GM19351 (cell line): ENCODE data around the gene ZNF764.
"Not testable (repeated sequence)": the region's sequence is repeated elsewhere in the genome, so short reads cannot be mapped to it uniquely, and the experiment has no call there.

Source experiments
- ATAC-seq: cut with Tn5 transposase; IDR thresholded peaks from one replicate; pipeline ENCODE4 v1.9.1; 2021; ENCODE audit warnings: mild to moderate bottlenecking, moderate library complexity; ENCODE audit not compliant: unreplicated experiment

Gene ZNF764

DNA sequence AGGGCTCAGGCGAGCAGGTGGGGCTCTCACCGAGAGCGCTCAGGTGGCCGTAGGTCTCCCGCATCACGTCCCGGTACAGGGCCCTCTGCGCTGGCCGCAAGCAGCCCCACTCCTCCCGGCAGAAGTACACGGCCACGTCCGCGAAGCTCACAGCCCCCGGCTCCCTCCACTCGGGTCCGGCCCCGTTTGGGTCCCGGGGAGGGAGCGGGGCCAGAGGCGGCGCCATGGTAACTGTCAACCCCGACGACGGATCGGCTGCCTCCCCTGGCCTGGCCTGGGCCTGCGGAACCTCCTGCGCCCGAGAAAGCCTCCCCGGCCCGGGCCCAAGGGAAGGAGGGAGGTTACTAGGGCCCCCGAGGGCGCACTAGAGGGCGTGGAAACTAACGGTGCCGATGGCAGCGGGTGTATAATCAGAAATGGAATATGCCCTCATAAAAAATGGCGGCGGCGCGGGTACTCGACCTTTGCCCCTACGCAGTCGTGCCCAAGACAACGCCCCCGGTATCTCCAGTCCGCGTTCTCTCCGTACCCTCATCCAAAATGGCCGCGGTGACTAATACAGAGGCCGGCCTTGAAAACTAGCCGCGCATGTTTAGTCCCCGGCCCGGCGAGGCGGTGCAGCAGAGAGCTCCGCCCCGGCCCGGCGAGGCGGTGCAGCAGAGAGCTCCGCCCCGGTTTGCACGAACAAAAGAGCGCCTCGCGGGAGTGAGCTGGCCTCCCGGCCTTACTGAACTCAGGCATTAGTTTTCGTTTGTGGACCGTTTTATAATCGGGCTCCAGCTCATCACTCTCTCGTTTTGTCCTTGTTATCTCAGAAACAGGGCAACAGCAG is at the start of gene ZNF764:
Gene ZNF764, minus strand, starts transcription at position 418 of the 832 bp plus-strand sequence. Its CDS starts 192 bp downstream, at position 226.
- peak; percentile 95 for ATAC-seq

DNA sequence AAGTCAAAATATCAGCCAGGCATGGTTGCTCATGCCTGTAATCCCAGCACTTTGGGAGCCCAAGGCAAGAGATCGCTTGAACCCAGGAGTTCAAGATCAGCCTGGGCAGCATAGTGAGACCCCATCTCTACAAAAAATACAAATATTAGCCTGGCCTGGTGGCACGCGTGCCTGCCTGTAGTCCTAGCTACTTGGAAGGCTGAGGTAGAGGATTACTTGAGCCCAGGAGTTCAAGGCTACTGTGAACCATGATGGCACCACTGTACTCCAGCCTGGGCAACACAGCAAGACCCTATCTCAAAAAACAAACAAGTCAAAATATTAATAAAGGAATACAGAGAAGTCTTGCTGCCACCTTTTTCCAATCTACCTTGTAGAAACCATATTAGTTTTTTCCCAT is 47.8 kb upstream of the ZNF764 start:
- ATAC-seq, result no peak

DNA sequence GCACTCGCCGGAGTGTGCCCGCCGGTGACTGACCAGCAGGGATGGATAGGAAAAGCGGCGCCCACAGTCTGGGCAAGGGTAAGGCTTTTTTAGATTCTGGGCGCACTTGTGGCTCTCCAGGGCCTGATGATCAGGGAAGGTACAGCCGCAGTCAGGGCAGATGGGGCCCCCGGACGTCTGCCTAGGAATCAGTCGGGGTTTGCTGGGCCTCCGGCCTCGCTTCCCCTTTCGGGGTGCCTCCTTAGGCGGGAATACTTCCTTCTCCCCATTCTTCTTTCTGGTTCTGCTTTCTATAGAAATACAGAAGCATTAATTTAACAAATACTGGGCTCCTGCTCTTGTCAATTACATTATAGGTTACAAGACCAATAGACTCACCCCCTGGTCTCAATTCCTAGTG is 47.0 kb upstream of the ZNF764 start:
- no peak for ATAC-seq

DNA sequence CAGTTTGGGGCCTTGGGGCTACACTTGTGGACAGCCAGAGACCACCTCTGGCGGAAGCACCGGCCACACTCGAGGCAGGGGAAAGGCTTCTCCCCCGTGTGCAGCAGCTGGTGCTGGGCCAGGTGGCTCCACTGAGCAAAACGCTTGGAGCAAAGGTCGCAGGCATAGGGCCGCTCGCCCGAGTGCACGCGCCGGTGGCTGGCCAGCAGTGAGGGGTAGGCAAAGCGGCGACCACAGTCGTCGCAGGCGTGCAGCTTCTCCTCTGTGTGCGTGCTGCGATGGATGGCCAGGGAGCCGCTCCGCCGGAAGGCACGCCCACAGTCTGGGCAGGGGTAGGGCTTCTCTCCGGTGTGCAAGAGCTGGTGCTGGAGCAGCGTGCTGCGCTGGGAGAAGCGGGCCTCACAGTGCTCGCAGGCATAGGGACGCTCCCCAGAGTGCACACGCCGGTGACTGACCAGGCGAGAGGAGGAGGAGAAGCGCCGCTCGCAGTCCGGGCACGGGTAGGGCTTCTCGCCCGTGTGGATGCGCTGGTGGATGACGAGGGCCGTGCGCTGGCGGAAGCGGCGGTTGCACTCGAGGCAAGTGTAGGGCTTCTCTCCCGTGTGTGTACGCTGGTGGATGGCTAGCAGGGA is 46.3 kb upstream of the ZNF764 start:
- no peak for ATAC-seq

DNA sequence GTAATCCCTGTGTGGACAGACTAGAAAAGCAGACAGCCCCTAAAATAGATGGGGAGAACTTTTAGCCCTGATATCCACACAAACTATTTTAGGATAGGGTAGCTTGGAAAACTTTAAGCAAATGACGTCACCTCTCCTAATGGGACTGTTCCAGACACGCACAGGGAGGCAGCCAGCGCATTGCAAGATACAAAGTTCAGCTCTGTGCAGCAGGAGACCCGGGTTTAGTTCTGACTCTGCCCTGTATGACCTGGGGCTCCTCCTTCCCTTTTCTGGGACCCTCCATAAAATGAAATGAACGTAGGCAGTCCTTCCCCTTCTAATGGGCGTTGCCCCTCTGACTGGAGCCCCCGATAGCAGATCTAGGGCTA is 45.8 kb upstream of the ZNF764 start:
- ATAC-seq, result no peak

DNA sequence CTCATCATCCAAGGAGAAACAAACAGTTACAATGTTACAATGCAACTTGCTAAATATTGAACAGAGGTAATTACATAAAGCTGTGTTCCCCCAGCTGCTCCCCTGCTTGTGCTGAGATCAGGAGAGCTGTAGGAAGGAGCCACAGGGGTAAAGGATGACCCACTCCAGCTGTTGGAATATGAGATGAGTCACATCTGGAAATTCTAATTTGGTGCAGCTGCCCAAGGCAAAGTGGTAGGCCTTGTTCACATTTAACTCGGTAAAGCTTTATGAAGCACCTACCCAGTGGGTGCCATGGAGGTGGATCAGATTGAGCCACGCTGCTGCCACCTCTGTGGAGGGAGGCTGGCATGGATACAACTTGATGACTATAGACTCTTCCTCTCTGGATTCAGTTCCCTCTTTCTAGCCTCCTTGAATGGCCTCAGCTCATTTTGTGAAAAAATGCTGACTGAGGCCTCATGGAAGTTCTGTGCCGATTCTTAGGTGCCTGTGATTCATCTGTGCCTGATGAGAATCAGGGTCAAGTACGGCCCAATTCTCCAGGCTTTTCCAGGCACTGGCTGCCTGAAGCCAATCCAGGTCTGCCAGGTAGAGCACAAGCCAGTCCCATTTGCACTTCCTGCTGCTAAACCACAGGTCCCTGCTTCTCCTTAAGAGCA is 44.6 kb upstream of the ZNF764 start:
- no peak for ATAC-seq

DNA sequence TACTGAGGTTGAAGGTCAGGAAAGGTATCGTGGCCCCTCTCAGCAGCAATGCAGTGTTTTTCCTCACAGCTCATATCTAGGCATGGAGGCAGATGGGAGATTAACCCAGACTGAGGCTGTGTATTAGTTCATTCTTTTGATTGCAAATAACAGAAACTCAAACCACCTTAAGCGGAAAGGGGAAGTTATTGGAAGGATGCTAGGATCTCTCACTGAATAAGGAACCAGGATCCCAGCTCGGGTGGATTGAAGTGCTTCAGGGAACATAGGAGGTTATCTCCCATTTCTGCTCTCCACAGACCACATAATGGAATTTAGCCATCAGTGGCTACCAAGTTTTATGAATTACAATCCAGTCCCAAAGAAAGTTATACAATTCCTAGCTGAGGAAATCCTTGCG is 43.8 kb upstream of the ZNF764 start:
- no peak for ATAC-seq

DNA sequence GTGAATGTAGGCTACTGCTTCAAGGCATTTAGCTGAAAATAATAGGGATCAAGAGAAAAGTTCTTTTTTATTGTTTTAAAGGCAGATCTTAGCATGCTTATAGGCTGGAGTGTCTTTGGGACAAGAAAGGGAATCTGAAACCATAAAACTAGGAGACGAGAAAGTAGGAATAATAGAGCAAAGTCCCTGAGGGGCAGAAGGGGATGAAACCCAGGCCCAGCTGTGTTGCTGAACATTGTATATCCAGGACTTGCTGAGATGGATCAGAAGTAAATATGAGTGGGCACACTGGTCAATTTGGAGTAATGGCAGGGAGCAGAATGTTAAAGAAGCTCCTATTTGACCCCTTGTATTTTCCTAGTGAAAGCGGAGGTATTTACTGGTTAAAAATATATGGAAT is 42.8 kb upstream of the ZNF764 start:
- ATAC-seq, result no peak

DNA sequence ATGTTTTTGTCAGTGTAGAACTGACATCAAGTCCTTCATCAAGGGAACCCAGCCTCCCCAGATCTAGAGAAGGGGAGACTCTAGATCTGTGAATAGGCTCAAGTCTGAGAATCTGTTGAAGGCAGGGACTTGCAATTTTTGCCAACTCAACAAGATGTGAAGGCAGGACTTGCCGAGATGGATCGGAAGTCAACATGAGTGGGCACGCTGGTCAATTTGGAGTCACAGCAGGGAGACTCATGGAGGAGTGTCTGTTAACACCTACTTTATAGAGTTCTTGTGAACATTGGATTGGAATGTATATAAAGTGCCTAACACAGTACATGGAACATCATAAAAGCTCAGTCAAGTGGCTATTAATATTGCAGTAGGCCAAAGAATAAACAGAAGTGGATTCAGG is 42.0 kb upstream of the ZNF764 start:
- no peak for ATAC-seq

DNA sequence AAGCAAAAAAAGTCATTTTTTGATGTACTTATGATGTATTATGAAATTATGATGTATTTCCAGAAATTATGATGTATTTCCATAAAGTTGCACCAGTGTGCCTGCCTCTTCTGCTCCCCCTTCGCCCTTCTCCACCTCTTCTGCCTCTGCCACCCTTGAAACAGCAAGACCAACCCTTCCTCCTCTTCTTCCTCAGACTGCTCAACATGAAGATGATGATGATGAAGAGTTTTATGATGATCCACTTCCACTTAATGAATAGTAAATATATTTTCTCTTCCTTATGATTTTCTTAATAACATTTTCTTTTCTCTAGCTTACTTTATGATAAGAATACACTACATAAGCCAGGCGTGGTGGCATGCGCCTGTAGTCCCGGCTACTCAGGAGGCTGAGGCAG is 34.7 kb upstream of the ZNF764 start:
- no peak for ATAC-seq

DNA sequence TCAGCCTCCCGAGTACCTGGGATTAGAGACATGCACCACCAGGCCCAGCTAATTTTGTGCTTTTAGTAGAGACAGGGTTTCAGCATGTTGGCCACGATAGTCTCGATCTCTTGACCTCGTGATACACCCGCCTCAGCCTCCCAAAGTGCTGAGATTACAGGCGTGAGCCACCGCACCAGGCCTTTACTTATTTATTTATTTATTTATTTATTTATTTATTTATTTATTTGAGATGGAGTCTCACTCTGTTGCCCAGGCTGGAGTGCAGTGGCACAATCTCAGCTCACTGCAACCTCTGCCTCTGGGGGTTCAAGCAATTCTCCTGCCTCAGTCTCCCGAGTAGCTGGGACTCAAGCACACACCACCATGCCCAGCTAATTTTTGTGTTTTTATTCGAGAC is 32.7 kb upstream of the ZNF764 start:
- ATAC-seq, result not testable (repeated sequence)

DNA sequence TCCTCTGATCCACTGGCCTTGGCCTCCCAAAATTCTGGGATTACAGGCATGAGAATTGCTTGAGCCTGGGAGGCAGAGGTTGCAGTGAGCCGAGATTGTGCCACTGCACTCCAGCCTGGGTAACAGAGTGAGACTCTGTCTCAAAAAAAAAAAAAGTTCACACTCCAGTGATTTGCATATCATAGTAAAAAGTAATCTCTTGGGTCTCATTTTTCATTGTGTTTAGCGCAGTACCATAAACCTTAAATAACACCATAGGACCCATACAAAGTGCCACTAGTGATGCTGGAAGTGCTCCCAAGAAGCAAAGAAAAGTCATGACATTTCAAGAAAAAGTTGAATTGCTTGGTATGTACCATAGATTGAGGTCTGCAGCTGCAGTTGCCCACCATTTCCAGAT is 31.4 kb upstream of the ZNF764 start:
- not testable (repeated sequence) for ATAC-seq

DNA sequence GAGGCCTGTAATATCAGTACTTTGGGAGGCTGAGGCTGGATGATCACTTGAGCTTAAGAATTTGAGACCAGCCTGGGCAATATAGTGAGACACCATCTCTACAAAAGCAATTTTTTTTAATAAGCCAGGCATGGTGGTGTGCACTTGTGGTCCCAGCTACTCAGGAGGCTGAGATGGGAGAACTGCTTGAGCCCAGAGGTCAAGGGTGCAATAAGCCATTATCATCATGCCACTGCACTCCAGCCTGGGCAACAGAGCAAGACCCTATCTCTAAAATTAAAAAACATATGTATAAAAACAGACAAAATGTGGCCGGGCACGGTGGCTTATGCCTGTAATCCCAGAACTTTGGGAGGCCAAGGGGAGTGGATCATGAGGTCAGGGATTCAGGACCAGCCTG is 30.5 kb upstream of the ZNF764 start:
- ATAC-seq, result no peak

DNA sequence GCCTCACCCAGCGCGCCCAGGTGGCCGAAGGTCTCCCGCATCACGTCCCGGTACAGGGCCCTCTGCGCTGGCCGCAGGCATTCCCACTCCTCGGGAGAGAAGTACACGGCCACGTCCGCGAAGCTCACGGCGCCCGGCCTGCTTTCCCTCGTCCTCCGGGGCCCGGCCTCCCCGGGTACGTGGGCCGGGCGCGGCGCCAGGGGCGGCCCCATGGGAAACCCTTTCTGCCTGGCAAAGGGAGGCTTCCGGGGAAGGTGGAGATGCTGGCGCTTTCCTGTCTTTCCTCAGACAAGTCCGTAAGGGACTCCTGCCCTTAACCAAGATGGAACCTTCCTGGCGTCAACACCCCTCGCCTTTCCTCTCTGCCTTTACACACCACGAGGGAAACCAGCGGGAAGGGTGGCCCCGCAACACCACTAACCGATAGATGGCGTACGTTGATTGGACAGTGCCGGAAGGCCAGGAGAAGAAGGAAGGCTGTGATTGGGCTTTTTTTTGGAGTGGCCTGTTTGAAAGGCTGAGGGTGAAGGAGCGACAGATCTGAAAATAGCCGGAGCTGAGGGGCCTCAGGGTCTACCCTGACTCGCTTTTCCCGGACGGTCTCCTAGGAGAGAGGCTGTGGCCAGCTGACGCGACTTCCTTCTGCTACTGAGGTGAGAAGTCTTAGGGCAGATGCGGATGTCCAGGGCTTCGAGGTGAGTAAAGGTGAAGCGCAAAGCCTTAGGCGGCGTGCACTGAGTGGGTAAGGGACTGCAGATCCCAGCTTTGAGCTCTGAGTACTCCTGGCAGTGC is 27.4 kb upstream of the ZNF764 start, which contains the start of gene ZNF785:
Gene ZNF785, minus strand, starts transcription at position 298 of the 792 bp plus-strand sequence. Its CDS starts 86 bp downstream, at position 212.
- ATAC-seq, result peak; percentile 88

DNA sequence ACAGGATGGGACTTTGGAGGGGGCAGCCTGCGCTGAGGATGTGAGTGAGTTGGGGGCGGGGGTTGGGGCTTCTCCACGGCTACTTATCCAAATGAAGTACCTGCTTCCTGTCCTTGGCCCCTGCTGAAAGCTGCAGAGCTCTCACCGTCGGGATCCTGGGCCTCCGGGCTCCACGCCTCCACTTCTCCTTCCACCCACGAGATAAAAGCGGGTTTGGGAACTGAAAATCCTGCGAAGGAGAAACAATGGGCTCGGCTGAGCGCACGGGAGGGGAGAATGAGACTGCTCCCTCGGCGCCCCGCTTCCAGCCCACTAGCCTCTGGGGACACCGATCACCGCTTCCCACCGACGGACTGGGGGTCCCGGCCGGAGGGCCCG is 26.8 kb upstream of the ZNF764 start:
- ATAC-seq, result peak; percentile 23

DNA sequence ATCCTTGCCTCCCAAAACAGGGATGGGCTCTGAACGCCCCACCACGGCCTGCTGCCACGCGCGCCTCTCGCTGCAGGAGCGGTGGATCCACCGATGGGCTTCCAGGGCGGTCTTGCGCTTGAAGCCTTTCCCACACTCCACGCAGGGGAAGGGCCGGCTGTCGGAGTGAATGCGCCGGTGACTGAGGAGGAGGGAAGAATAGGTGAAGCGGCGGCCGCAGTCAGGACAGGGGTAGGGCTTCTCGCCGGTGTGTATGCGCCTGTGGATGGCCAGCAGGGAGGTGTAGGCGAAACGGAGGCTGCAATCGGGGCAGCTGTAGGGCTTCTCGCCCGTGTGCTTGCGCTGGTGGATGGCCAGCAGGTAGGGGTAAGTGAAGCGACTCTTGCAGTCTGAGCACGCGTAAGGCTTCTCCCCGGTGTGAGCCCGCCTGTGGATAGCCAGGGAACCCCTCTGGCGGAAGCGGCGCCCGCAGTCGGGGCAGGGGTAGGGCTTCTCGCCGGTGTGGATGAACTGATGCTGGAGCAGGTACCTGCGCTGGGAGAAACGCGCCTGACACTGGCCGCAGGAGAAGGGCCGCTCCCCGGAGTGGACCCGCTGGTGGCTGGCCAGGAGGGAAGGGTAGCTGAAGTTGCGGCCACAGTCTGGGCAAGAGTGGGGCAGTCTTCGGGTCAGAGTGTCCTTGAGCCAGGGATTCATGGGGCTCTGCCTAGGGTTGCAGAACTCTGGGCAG is 24.6 kb upstream of the ZNF764 start:
- no peak for ATAC-seq

DNA sequence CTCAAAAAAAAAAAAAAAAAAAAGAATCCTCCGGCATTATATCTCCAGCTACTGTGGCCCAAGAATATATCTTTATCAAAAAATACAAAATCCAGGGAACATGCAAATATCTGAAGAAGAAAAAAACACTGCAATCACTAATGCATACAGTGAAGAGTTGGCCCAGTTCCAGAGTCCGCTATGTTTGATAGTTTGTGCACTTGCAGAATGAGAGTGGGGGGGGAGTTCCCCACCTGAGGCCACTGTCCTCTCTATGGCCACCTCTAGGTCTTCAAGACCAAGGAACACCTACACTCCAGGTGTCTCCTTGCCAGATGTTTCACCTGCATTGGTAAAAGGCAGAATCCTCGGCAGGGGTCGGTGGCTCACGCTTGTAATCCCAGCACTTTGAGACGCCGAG is 23.3 kb upstream of the ZNF764 start:
- no peak for ATAC-seq

DNA sequence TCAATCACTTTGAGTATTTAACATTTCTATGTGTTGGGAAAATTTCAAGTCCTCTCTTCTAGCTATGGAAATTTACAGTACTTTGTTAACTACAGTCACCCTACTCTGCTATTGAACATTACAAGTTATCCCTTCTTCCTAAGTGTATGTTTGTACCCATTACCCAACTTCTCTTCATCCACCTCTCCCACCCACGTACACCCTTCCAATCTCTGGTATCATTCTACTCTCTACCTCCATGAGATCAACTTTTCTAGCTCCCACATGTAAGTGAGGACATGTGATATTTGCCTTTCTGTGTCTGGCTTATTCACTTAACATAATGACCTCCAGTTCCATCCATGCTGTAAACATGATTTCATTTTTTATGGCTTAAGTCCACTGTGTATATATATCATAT is 16.5 kb upstream of the ZNF764 start:
- no peak for ATAC-seq

DNA sequence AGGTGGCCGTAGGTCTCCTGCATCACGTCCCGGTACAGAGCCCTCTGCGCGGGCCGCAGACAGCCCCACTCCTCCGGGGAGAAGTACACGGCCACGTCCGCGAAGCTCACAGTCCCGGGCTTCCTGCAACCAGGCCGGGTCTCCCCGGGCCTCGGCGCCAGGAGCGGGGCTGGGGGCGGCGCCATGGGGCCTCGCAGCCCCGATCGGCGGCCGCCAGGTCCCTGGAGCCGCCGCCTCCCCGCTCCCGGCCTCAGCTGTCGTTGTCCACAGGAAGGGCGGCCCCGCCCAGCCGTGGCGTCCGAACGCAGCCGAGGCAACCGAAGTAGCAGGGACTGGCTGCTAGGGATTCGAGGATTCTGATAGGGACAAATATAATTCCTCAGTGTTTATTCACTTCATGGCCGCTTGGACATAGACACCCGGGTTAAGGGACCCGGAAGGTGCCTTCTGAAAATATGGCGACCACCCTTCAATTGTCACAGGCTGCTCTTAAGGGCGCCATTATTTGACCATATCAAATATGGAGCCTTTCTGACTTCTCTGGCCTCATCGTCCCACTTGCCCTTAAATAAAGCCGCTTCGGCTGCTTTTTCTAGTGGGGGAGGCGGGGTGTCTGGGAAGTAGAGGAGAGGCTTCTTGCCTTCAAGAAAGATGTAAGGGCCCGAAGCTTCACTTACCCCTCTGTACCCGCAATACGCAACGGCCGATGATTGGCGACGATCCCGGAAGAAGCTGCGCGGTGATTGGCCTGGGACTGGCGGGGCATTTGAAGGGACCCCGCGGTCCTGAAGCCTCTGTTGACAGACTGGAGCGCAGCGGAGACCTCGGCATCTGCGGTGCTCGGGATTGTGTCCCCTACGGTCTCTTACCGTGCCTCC is 13.5 kb upstream of the ZNF764 start, which contains the start of gene ZNF688:
Gene ZNF688, minus strand, starts transcription at position 270 of the 878 bp plus-strand sequence. Its CDS starts 85 bp downstream, at position 185.
- peak; percentile 82 for ATAC-seq
